ENCODE results near the gene FAM185A.
"Not testable (repeated sequence)": the region's sequence is repeated elsewhere in the genome, so short reads cannot be mapped to it uniquely, and the experiment has no call there.

The FAM185A gene

GRCh38 chr7:102780926-102781325, 32.1 kb downstream of the FAM185A start:
- not testable (repeated sequence) for DNase-seq

GRCh38 chr7:102788770-102789169, 40.0 kb downstream of the FAM185A start:
- DNase-seq = not testable (repeated sequence)

GRCh38 chr7:102790364-102791100, 41.7 kb downstream of the FAM185A start:
- DNase-seq = not testable (repeated sequence)

- not testable (repeated sequence) for DNase-seq
Observed at GRCh38 chr7:102791367-102791766, 42.6 kb downstream of the FAM185A start.

GRCh38 chr7:102791831-102792230, 43.0 kb downstream of the FAM185A start:
- DNase-seq = not testable (repeated sequence)

- not testable (repeated sequence) for DNase-seq
Observed at GRCh38 chr7:102794567-102794966, 45.8 kb downstream of the FAM185A start.

GRCh38 chr7:102795987-102796595, 47.3 kb downstream of the FAM185A start:
- not testable (repeated sequence) for DNase-seq

GRCh38 chr7:102806613-102807012, 57.8 kb downstream of the FAM185A start:
- DNase-seq = no peak

GRCh38 chr7:102810916-102811315, 62.1 kb downstream of the FAM185A start:
- DNase-seq = no peak

- no peak for DNase-seq
Observed at GRCh38 chr7:102811942-102812678, 63.3 kb downstream of the FAM185A start.

GRCh38 chr7:102813191-102814024, 64.6 kb downstream of the FAM185A start:
- DNase-seq = no peak

GRCh38 chr7:102814025-102814471, 65.2 kb downstream of the FAM185A start:
- DNase-seq = peak; percentile 26

- DNase-seq = no peak
Observed at GRCh38 chr7:102817616-102818573, 69.1 kb downstream of the FAM185A start.

- DNase-seq = no peak
Observed at GRCh38 chr7:102819151-102819550, 70.4 kb downstream of the FAM185A start.

GRCh38 chr7:102821994-102822747, 73.4 kb downstream of the FAM185A start:
- DNase-seq = no peak

- peak; percentile 71 for DNase-seq
Observed at GRCh38 chr7:102823390-102824119, 74.8 kb downstream of the FAM185A start.

- DNase-seq = no peak
Observed at GRCh38 chr7:102828286-102828685, 79.5 kb downstream of the FAM185A start.

- no peak for DNase-seq
Observed at GRCh38 chr7:102829075-102829474, 80.3 kb downstream of the FAM185A start.

- DNase-seq = no peak
Observed at GRCh38 chr7:102830197-102830596, 81.4 kb downstream of the FAM185A start.

GRCh38 chr7:102832674-102833073, 83.9 kb downstream of the FAM185A start:
- DNase-seq = no peak

Data from kidney glomerular epithelial cell (primary cell).